Trophoblast cell (in vitro differentiated cells and primary cell): ENCODE data around the gene WIPF2.

Experiments
- DNase-seq, 2 donors: peaks; one replicate each; pipeline ENCODE4 v3.0.0-alpha.2; 2016
- H2AFZ ChIP-seq: 2 replicates; pipeline ENCODE4 v1.6.1; 2013; ENCODE audit warnings: low read length, moderate library complexity, mild to moderate bottlenecking; ENCODE audit not compliant: insufficient read depth, poor library complexity
- H2AK5ac ChIP-seq: 2 replicates; pipeline ENCODE4 v1.6.1; 2013; ENCODE audit warnings: mild to moderate bottlenecking, low read length
- H2BK120ac ChIP-seq: 2 replicates; pipeline ENCODE4 v1.6.1; 2013; ENCODE audit warnings: low read length, mild to moderate bottlenecking, moderate library complexity; ENCODE audit not compliant: insufficient read depth, poor library complexity
- H2BK12ac ChIP-seq: 2 replicates; pipeline ENCODE4 v1.6.1; 2013; ENCODE audit warnings: mild to moderate bottlenecking, low read length, moderate library complexity
- H2BK5ac ChIP-seq: 2 replicates; pipeline ENCODE4 v1.6.1; 2013; ENCODE audit warnings: low read length, low read depth, moderate library complexity, mild to moderate bottlenecking; ENCODE audit not compliant: poor library complexity
- H3K14ac ChIP-seq: 2 replicates; pipeline ENCODE4 v1.6.1; 2013; ENCODE audit warnings: mild to moderate bottlenecking, low read length
- H3K18ac ChIP-seq: 2 replicates; pipeline ENCODE4 v1.6.1; 2013; ENCODE audit warnings: mild to moderate bottlenecking, low read length
- H3K23ac ChIP-seq: 2 replicates; pipeline ENCODE4 v1.6.1; 2013; ENCODE audit warnings: low read length
- H3K27ac ChIP-seq: 2 replicates; pipeline ENCODE4 v1.5.1; 2013; ENCODE audit warnings: low read depth, mild to moderate bottlenecking, inconsistent platforms, low read length, moderate library complexity
- H3K27me3 ChIP-seq: 2 replicates; pipeline ENCODE4 v1.6.1; 2013; ENCODE audit warnings: inconsistent platforms, mild to moderate bottlenecking, low read length, moderate library complexity; ENCODE audit not compliant: insufficient read depth
- H3K36me3 ChIP-seq, 2 experiments: 1 replicate in 1 of 2; 2 replicates in 1 of 2; pipeline ENCODE4 v1.6.1; 2013; ENCODE audit warnings: low read length in 2 of 2, mild to moderate bottlenecking in 2 of 2, moderate library complexity in 1 of 2; ENCODE audit not compliant: insufficient read depth in 2 of 2, control insufficient read depth in 1 of 2
- H3K4ac ChIP-seq: 2 replicates; pipeline ENCODE4 v1.6.1; 2013; ENCODE audit warnings: low read depth, mild to moderate bottlenecking, low read length, moderate library complexity
- H3K4me1 ChIP-seq, 2 experiments: 1 replicate in 1 of 2; 2 replicates in 1 of 2; pipeline ENCODE4 v1.6.1; 2013; ENCODE audit warnings: low read length in 2 of 2, mild to moderate bottlenecking in 2 of 2, moderate library complexity in 1 of 2; ENCODE audit not compliant: insufficient read depth in 2 of 2, control insufficient read depth in 1 of 2
- H3K4me2 ChIP-seq: 2 replicates; pipeline ENCODE4 v1.6.1; 2013; ENCODE audit warnings: inconsistent platforms, mild to moderate bottlenecking, low read length, moderate library complexity
- H3K4me3 ChIP-seq: 2 replicates; pipeline ENCODE4 v1.5.1; 2013; ENCODE audit warnings: mild to moderate bottlenecking, low read depth, low read length, inconsistent platforms
- H3K79me1 ChIP-seq: one replicate; pipeline ENCODE4 v1.6.1; 2013; ENCODE audit warnings: low read length
- H3K79me2 ChIP-seq: 2 replicates; pipeline ENCODE4 v1.6.1; 2013; ENCODE audit warnings: low read length, mild to moderate bottlenecking; ENCODE audit not compliant: control insufficient read depth, insufficient read depth, poor library complexity
- H3K9ac ChIP-seq: 2 replicates; pipeline ENCODE4 v1.6.1; 2013; ENCODE audit warnings: mild to moderate bottlenecking, low read length
- H3K9me3 ChIP-seq: 2 replicates; pipeline ENCODE4 v1.6.1; 2013; ENCODE audit warnings: low read depth, mild to moderate bottlenecking, control low read depth, inconsistent platforms, low read length; ENCODE audit not compliant: insufficient read depth
- H4K12ac ChIP-seq: 2 replicates; pipeline ENCODE4 v1.6.1; 2013; ENCODE audit warnings: low read depth, mild to moderate bottlenecking, low read length, moderate library complexity
- H4K8ac ChIP-seq: 2 replicates; pipeline ENCODE4 v1.6.1; 2013; ENCODE audit warnings: low read depth, mild to moderate bottlenecking, low read length, moderate library complexity
- H4K91ac ChIP-seq: one replicate; pipeline ENCODE4 v1.6.1; 2013; ENCODE audit warnings: low read depth, mild to moderate bottlenecking, low read length, moderate library complexity
- WGBS: extraction: QIAGEN DNeasy Blood & Tissue Kit; methylation state at CpG from one replicate; pipeline ENCODE4 v1.1.7; 2013; ENCODE audit warnings: missing lambda C conversion rate; ENCODE audit not compliant: insufficient read length, insufficient coverage; ENCODE audit errors: extremely low coverage; 5-methylcytosine and 5-hydroxymethylcytosine counted together

WIPF2 gene

GRCh38 chr17:40177275-40177874 lies 41.7 kb upstream of the WIPF2 start, which contains the start of gene RAPGEFL1:
RAPGEFL1 (plus strand) TSS chr17:40177470; CDS start chr17:40177862, 392 bp downstream.
- peak within 1 kb of the TSS; percentile 99 for H3K4me2 ChIP-seq
- H2BK5ac ChIP-seq: no peak within 1 kb of the TSS
- no CpG with 5 or more reads among the region's 57 CpGs for WGBS
- peaks cover 3% of the 10 kb centered on the region for H3K79me1 ChIP-seq
- H3K4me1 ChIP-seq: peaks cover 0 to 5% of the 10 kb centered on the region in 2 experiments
- H2AFZ ChIP-seq: peak within 1 kb of the TSS; percentile 74
- no peaks in the 10 kb centered on the region for H3K79me2 ChIP-seq
- no peak within 1 kb of the TSS for H3K4ac ChIP-seq
- no peak within 1 kb of the TSS for H2BK12ac ChIP-seq
- H3K36me3 ChIP-seq: peaks cover 7 to 9% of the 10 kb centered on the region in 2 experiments
- H3K27ac ChIP-seq: no peak within 1 kb of the TSS
- no peaks in the 10 kb centered on the region for H3K9me3 ChIP-seq
- DNase-seq: peak; percentile 56 to 69
- no peak within 1 kb of the TSS for H2BK120ac ChIP-seq
- H4K91ac ChIP-seq: no peak within 1 kb of the TSS
- no peak within 1 kb of the TSS for H2AK5ac ChIP-seq
- H3K27me3 ChIP-seq: no peaks in the 10 kb centered on the region
- no peak within 1 kb of the TSS for H3K18ac ChIP-seq
- no peak within 1 kb of the TSS for H3K14ac ChIP-seq
- no peak within 1 kb of the TSS for H3K9ac ChIP-seq
- peak within 1 kb of the TSS; percentile 72 for H3K4me3 ChIP-seq
- H4K12ac ChIP-seq: no peak within 1 kb of the TSS
- H4K8ac ChIP-seq: no peak within 1 kb of the TSS
- H3K23ac ChIP-seq: no peak within 1 kb of the TSS

- Histone ChIP-seq H2BK12ac (no peak overlapping the region), H3K18ac (no peak overlapping the region), H3K9me3 (no peaks in the 10 kb centered on the region), H2AFZ (no peak overlapping the region), H3K27ac (no peak overlapping the region), H2AK5ac (no peak overlapping the region), H3K4me2 (peak overlapping the region; percentile 99), H3K9ac (no peak overlapping the region), H3K79me2 (no peaks in the 10 kb centered on the region), H2BK5ac (no peak overlapping the region), H3K14ac (no peak overlapping the region), H4K91ac (no peak overlapping the region), H3K4me1 (peaks cover 0 to 5% of the 10 kb centered on the region in 2 experiments), H2BK120ac (no peak overlapping the region), H3K27me3 (no peaks in the 10 kb centered on the region), H3K79me1 (peaks cover 3% of the 10 kb centered on the region), H4K8ac (no peak overlapping the region), H3K4ac (no peak overlapping the region), H3K36me3 (peaks cover 6 to 9% of the 10 kb centered on the region in 2 experiments), H4K12ac (no peak overlapping the region), H3K23ac (no peak overlapping the region), H3K4me3 (no peak overlapping the region)
- no peak for DNase-seq
- WGBS: no CpG with 5 or more reads among the region's 46 CpGs
These were observed 41.0 kb upstream of the WIPF2 start for GRCh38 chr17:40178021-40178601.

GRCh38 chr17:40178660-40179059 lies 40.4 kb upstream of the WIPF2 start:
- Histone ChIP-seq H3K9me3 (no peaks in the 10 kb centered on the region), H2AK5ac (no peak overlapping the region), H3K4me1 (peaks cover 0 to 5% of the 10 kb centered on the region in 2 experiments), H3K36me3 (peaks cover 6 to 9% of the 10 kb centered on the region in 2 experiments), H4K8ac (no peak overlapping the region), H3K27me3 (no peaks in the 10 kb centered on the region), H4K91ac (no peak overlapping the region), H3K79me1 (peaks cover 3% of the 10 kb centered on the region), H3K18ac (no peak overlapping the region), H3K4me3 (no peak overlapping the region), H3K14ac (no peak overlapping the region), H3K23ac (no peak overlapping the region), H2BK12ac (no peak overlapping the region), H3K79me2 (no peaks in the 10 kb centered on the region), H2BK5ac (no peak overlapping the region), H3K9ac (no peak overlapping the region), H3K4me2 (no peak overlapping the region), H2BK120ac (no peak overlapping the region), H2AFZ (no peak overlapping the region), H3K4ac (no peak overlapping the region), H4K12ac (no peak overlapping the region), H3K27ac (no peak overlapping the region)
- DNase-seq: no peak
- WGBS: no CpG with 5 or more reads among the region's 7 CpGs

- Histone ChIP-seq H3K14ac (no peak overlapping the region), H3K79me2 (no peaks in the 10 kb centered on the region), H3K23ac (no peak overlapping the region), H4K12ac (no peak overlapping the region), H2BK5ac (no peak overlapping the region), H3K27me3 (no peaks in the 10 kb centered on the region), H3K18ac (no peak overlapping the region), H2AK5ac (no peak overlapping the region), H3K4ac (no peak overlapping the region), H3K4me2 (no peak overlapping the region), H3K4me1 (peaks cover 0 to 5% of the 10 kb centered on the region in 2 experiments), H3K9ac (no peak overlapping the region), H2BK12ac (no peak overlapping the region), H3K9me3 (no peaks in the 10 kb centered on the region), H3K79me1 (peaks cover 3% of the 10 kb centered on the region), H3K4me3 (no peak overlapping the region), H2AFZ (no peak overlapping the region), H4K91ac (no peak overlapping the region), H4K8ac (no peak overlapping the region), H2BK120ac (no peak overlapping the region), H3K27ac (no peak overlapping the region), H3K36me3 (peaks cover 3 to 4% of the 10 kb centered on the region in 2 experiments)
- no CpG with 5 or more reads among the region's 6 CpGs for WGBS
- DNase-seq: peak in 1 of 2 donors; percentile 30
These were observed 39.0 kb upstream of the WIPF2 start for GRCh38 chr17:40179923-40180659.
